H1 (cell line): ENCODE results near the gene NOL9. TPM values are rescaled to one million over a fixed set of nuclear protein-coding genes. Genes with fewer than 3 reads are reported as not detected.

Experiments used
- CTCF ChIA-PET: fragments of 300-600 bp; sonication (Branson Sonifier 250); formaldehyde crosslinking; loops from one replicate; lab custom pipeline; 2021; ENCODE audit not compliant: partially characterized antibody; lab: Charles Lee
- POLR2A ChIA-PET: fragments of 300-600 bp; sonication (Branson Sonifier 250); formaldehyde crosslinking; loops from one replicate; lab custom pipeline; 2021; ENCODE audit warnings: inconsistent platforms; ENCODE audit not compliant: partially characterized antibody; lab: Charles Lee
- DNase-seq, 2 experiments: peaks; one replicate each; pipeline versions ENCODE4 v3.0.0 to v3.0.0-alpha.2; 2010 to 2022; ENCODE audit warnings: low spot score in 2 of 2, low read depth in 1 of 2, mixed read lengths in 1 of 2
- FAIRE-seq: peaks from 2 replicates; lab custom pipeline; 2011; peaks lifted over from hg19 to GRCh38; lab: Jason Lieb, UNC
- H2AFZ ChIP-seq: 2 replicates; pipeline ENCODE4 v1.8.1; 2012; ENCODE audit warnings: low read length, inconsistent platforms
- H2AK5ac ChIP-seq: 2 replicates; pipeline ENCODE4 v1.6.1; 2013; ENCODE audit warnings: low read depth, low read length
- H2BK120ac ChIP-seq: replicated peaks from 2 replicates; pipeline ENCODE3; 2013; ENCODE audit warnings: low read depth, low read length, inconsistent platforms
- H2BK12ac ChIP-seq: 2 replicates; pipeline ENCODE4 v1.6.1; 2013; ENCODE audit warnings: low read depth, low read length
- H2BK15ac ChIP-seq: 2 replicates; pipeline ENCODE4 v1.6.1; 2013; ENCODE audit warnings: low read length
- H2BK20ac ChIP-seq: 2 replicates; pipeline ENCODE4 v1.6.1; 2013; ENCODE audit warnings: low read length
- H2BK5ac ChIP-seq: 2 replicates; pipeline ENCODE4 v1.6.1; 2013; ENCODE audit warnings: low read depth, low read length
- H3K14ac ChIP-seq: 2 replicates; pipeline ENCODE4 v1.6.1; 2013; ENCODE audit warnings: inconsistent platforms; ENCODE audit not compliant: insufficient read length
- H3K18ac ChIP-seq: 2 replicates; pipeline ENCODE4 v1.6.1; 2013; ENCODE audit warnings: low read length; ENCODE audit errors: extremely low read depth
- H3K23ac ChIP-seq: 2 replicates; pipeline ENCODE4 v1.6.1; 2013; ENCODE audit warnings: inconsistent platforms; ENCODE audit not compliant: insufficient read length
- H3K23me2 ChIP-seq: 2 replicates; pipeline ENCODE4 v1.6.1; 2013; ENCODE audit warnings: low read depth, low read length
- H3K27ac ChIP-seq: 2 replicates; pipeline ENCODE4 v1.6.1; 2011; ENCODE audit warnings: low read depth, low read length, inconsistent platforms
- H3K27me3 ChIP-seq, 4 experiments: replicated peaks in 1 of 4; 1 replicate in 1 of 4; 2 replicates in 3 of 4; pipeline versions ENCODE4 v1.6.1 to v1.8.1; 2011 to 2013; ENCODE audit warnings: low read length in 3 of 4, mild to moderate bottlenecking in 3 of 4, inconsistent platforms in 2 of 4, mixed read lengths in 2 of 4, moderate library complexity in 1 of 4; ENCODE audit not compliant: control insufficient read depth in 3 of 4, insufficient read depth in 3 of 4; ENCODE audit errors: extremely low read depth in 1 of 4
- H3K36me3 ChIP-seq, 4 experiments: 2 replicates each; pipeline versions ENCODE4 v1.6.1 to v1.8.1; 2011 to 2013; ENCODE audit warnings: mild to moderate bottlenecking in 4 of 4, low read length in 3 of 4, moderate library complexity in 2 of 4, control low read depth in 1 of 4, inconsistent platforms in 1 of 4; ENCODE audit not compliant: insufficient read depth in 4 of 4, control insufficient read depth in 2 of 4
- H3K4ac ChIP-seq: replicated peaks from 2 replicates; pipeline ENCODE3; 2013; ENCODE audit warnings: low read length, low read depth, mixed read lengths, inconsistent platforms; ENCODE audit not compliant: insufficient read length
- H3K4me1 ChIP-seq, 4 experiments: replicated peaks in 1 of 4; 1 replicate in 1 of 4; 2 replicates in 3 of 4; pipeline versions ENCODE4 v1.6.1 to v1.8.1; 2011 to 2013; ENCODE audit warnings: low read length in 3 of 4, inconsistent platforms in 2 of 4, mixed read lengths in 1 of 4; ENCODE audit not compliant: insufficient read depth in 4 of 4, control insufficient read depth in 3 of 4
- H3K4me2 ChIP-seq, 2 experiments: 2 replicates each; pipeline versions ENCODE4 v1.6.1 to v1.8.1; 2011 to 2013; ENCODE audit warnings: low read depth in 2 of 2, low read length in 2 of 2, control low read depth in 1 of 2, inconsistent platforms in 1 of 2, mild to moderate bottlenecking in 1 of 2; ENCODE audit not compliant: insufficient read depth in 1 of 2
- H3K4me3 ChIP-seq, 4 experiments: fragments of 200-600, 300-600 bp in 1 of 4; sonication (generic), shearing (Covaris generic), sonication (Bioruptor Twin) in 1 of 4; 2 replicates each; pipeline versions ENCODE4 v1.5.1 to v1.8.1; 2011 to 2016; ENCODE audit warnings: low read length in 4 of 4, low read depth in 3 of 4, control low read depth in 2 of 4, inconsistent platforms in 2 of 4, mild to moderate bottlenecking in 2 of 4, mixed read lengths in 1 of 4, moderate library complexity in 1 of 4; ENCODE audit not compliant: insufficient read depth in 2 of 4; ENCODE audit errors: extremely low read depth in 1 of 4
- H3K56ac ChIP-seq: replicated peaks from 2 replicates; pipeline ENCODE3; 2013; ENCODE audit warnings: low read depth, mild to moderate bottlenecking, mixed read lengths, low read length, inconsistent platforms; ENCODE audit not compliant: insufficient read length
- H3K79me1 ChIP-seq: 2 replicates; pipeline ENCODE4 v1.6.1; 2013; ENCODE audit warnings: low read depth, low read length, control low read depth
- H3K79me2 ChIP-seq, 2 experiments: 2 replicates each; pipeline versions ENCODE4 v1.6.1 to v1.8.1; 2012 to 2013; ENCODE audit warnings: low read length in 2 of 2, mild to moderate bottlenecking in 2 of 2, inconsistent platforms in 1 of 2; ENCODE audit not compliant: insufficient read depth in 2 of 2, control insufficient read depth in 1 of 2
- H3K9ac ChIP-seq, 4 experiments: replicated peaks in 1 of 4; 1 replicate in 1 of 4; 2 replicates in 3 of 4; pipeline versions ENCODE4 v1.6.1 to v1.8.1; 2011 to 2013; ENCODE audit warnings: low read depth in 3 of 4, low read length in 3 of 4, control low read depth in 2 of 4, mild to moderate bottlenecking in 2 of 4, moderate library complexity in 2 of 4, inconsistent platforms in 1 of 4; ENCODE audit errors: extremely low read depth in 1 of 4
- H3K9me3 ChIP-seq, 2 experiments: 2 replicates each; pipeline versions ENCODE4 v1.6.1 to v1.8.1; 2012 to 2013; ENCODE audit warnings: mild to moderate bottlenecking in 2 of 2, moderate library complexity in 2 of 2, control low read depth in 1 of 2, inconsistent platforms in 1 of 2, low read depth in 1 of 2, low read length in 1 of 2, mixed read lengths in 1 of 2; ENCODE audit not compliant: insufficient read depth in 2 of 2
- H4K20me1 ChIP-seq, 2 experiments: replicated peaks in 1 of 2; 2 replicates each; pipeline versions ENCODE3 to v1.8.1; 2011 to 2013; ENCODE audit warnings: inconsistent platforms in 2 of 2, low read length in 2 of 2, mild to moderate bottlenecking in 1 of 2; ENCODE audit not compliant: insufficient read depth in 2 of 2, control insufficient read depth in 1 of 2
- H4K5ac ChIP-seq: 2 replicates; pipeline ENCODE4 v1.6.1; 2013; ENCODE audit warnings: low read length, low read depth, mixed read lengths, inconsistent platforms; ENCODE audit not compliant: insufficient read length
- H4K8ac ChIP-seq: 2 replicates; pipeline ENCODE4 v1.8.0; 2013; ENCODE audit warnings: mild to moderate bottlenecking, moderate library complexity, low read length, inconsistent platforms; ENCODE audit not compliant: insufficient read depth; ENCODE audit errors: extremely low read depth
- H4K91ac ChIP-seq: replicated peaks from 2 replicates; pipeline ENCODE3; 2013; ENCODE audit warnings: low read length, mixed read lengths, inconsistent platforms; ENCODE audit not compliant: insufficient read length
- BCL11A ChIP-seq, 2 experiments: IDR thresholded peaks; one replicate each; pipeline ENCODE4 v1.6.1; 2011; ENCODE audit warnings: low read depth in 2 of 2, low read length in 2 of 2, mild to moderate bottlenecking in 2 of 2
- CBX5 ChIP-seq: fragments of 300-800, 300-1000 bp; sonication (generic); IDR thresholded peaks from 2 replicates; pipeline ENCODE4 v1.7.1; 2016; ENCODE audit warnings: antibody characterized with exemption, low read length, low read depth
- CHD2 ChIP-seq: IDR thresholded peaks from 2 replicates; pipeline ENCODE4 v1.6.1; 2012; ENCODE audit warnings: low read length, improper control_type of control experiment
- TAF7 ChIP-seq: optimal IDR thresholded peaks from 2 replicates; pipeline ENCODE3; 2011; ENCODE audit warnings: low read depth, mild to moderate bottlenecking, inconsistent platforms, low read length, moderate library complexity, borderline replicate concordance
- whole genome bisulfite sequencing, 2 experiments: shearing (Covaris generic) in 1 of 2; methylation state at CpG; one replicate each; pipeline versions ENCODE4 v1.1.6 to v1.1.7; 2013 to 2015; ENCODE audit warnings: low lambda C conversion rate in 2 of 2, mixed read lengths in 2 of 2, inconsistent platforms in 1 of 2, low coverage in 1 of 2, missing lambda C conversion rate in 1 of 2; ENCODE audit not compliant: insufficient replicate concordance in 2 of 2, insufficient coverage in 1 of 2, insufficient read length in 1 of 2; ENCODE audit errors: extremely low coverage in 1 of 2, missing lambda C conversion rate in 1 of 2; 5-methylcytosine and 5-hydroxymethylcytosine counted together
- polyA plus RNA-seq, 7 experiments: library from polyadenylated mRNA; depleted of rRNA in 3 of 7; stranded (reverse) in 5 of 7; unstranded in 2 of 7; fragments of >200 nt in 5 of 7; fragments of 200-250 nt in 2 of 7; gene quantifications; 1 replicate in 5 of 7; 2 replicates in 1 of 7; 4 replicates in 1 of 7; pipeline versions ENCODE4 v1.2.1 to v1.2.3, GENCODE V29; 2011 to 2013; ENCODE audit warnings: missing spikeins in 2 of 7, mixed read lengths in 2 of 7
- total RNA-seq: library from RNA; stranded (reverse); fragmentation: NEBNext Ultra II Directional; extraction: Animal tissue kit (Norgen Biotek cat#: 25700); gene quantifications from 2 replicates; pipeline ENCODE4 v1.2.1, GENCODE V29; 2021

NOL9 gene
- total and polyA plus RNA-seq, 2 of the 8 experiments (the other 6 are each of a cell fraction or from before 2014, with no cell fraction given): 17.1 to 38.1 TPM

- no peak overlapping the region for H3K56ac ChIP-seq
- no peak overlapping the region for H3K4me2 ChIP-seq
- DNase-seq: no peak
- no peak overlapping the region for H3K9ac ChIP-seq
- H2AK5ac ChIP-seq: 0 out of 2 replicates have a peak overlapping the region, but pooled peaks have one; percentile 6
- no peak overlapping the region for H3K27ac ChIP-seq
- FAIRE-seq: no peak
- H3K18ac ChIP-seq: no peak overlapping the region
- H2BK20ac ChIP-seq: no peak overlapping the region
- no peaks in the 10 kb centered on the region; a peak in 1 of 7 replicates for H3K4me1 ChIP-seq
- H2BK15ac ChIP-seq: no peak overlapping the region
- H2BK12ac ChIP-seq: no peak overlapping the region
- ChIA-PET POLR2A (interaction anchor here (0.9 to 2.8 kb wide), 3 partner anchors 11 to 16 kb away, joined by 4 to 9 read pairs (median 4); no protein-coding TSS in a partner anchor), CTCF (interaction anchor here (0.8 to 10.2 kb wide), 7 partner anchors 9 to 58 kb away, joined by 3 to 107 read pairs (median 5); partner anchors contain the start of gene PLEKHG5)
- no peak overlapping the region for H2BK120ac ChIP-seq
- WGBS, 2 experiments: 70% methylated on average over 6 of the region's 7 CpGs; no CpG with 5 or more reads in 1 of the 2 experiments
- no peak overlapping the region for H2BK5ac ChIP-seq
- H3K4ac ChIP-seq: no peak overlapping the region
- no peak overlapping the region for H3K14ac ChIP-seq
- no peaks in the 10 kb centered on the region for H3K79me2 ChIP-seq
- no peaks in the 10 kb centered on the region for H3K23me2 ChIP-seq
- H3K36me3 ChIP-seq: no peaks in the 10 kb centered on the region
- no peak overlapping the region for H3K23ac ChIP-seq
- no peak overlapping the region for H3K4me3 ChIP-seq
- no peaks in the 10 kb centered on the region for H3K9me3 ChIP-seq
- H4K20me1 ChIP-seq: no peaks in the 10 kb centered on the region
- no peak overlapping the region for H4K91ac ChIP-seq
- H4K8ac ChIP-seq: peak overlapping the region; percentile 25; the same call in 1 of the 2 replicates
- no peaks in the 10 kb centered on the region; the same call in 1 of the 2 replicates for H3K79me1 ChIP-seq
- H2AFZ ChIP-seq: no peak overlapping the region
- no peaks in the 10 kb centered on the region for H3K27me3 ChIP-seq
- no peak overlapping the region for H4K5ac ChIP-seq
- no peak for TF ChIP-seq CBX5
- no peak for TF ChIP-seq BCL11A (IDR thresholded peaks at IDR 0.05; ENCODE audit: low read depth in 2 of 2, low read length in 2 of 2)
- no peak for TF ChIP-seq TAF7
- no peak for TF ChIP-seq CHD2
Observed at GRCh38 chr1:6507037-6507428, 47.3 kb downstream of the NOL9 start.
